Measurements from ENCODE around the gene DSCAML1. TPM values are rescaled to one million over a fixed set of nuclear protein-coding genes. Genes with fewer than 3 reads are reported as not detected.

The DSCAML1 gene
- total RNA-seq, 1 experiment from 2014 or later: 0.90 TPM

GRCh38 chr11:117557361-117557760, 239.7 kb downstream of the DSCAML1 start:
- TF ChIP-seq JUN (CRISPR knock-in tag; IDR thresholded peaks at IDR 0.05) (no peak), SMAD4 (CRISPR knock-in tag; IDR thresholded peaks at IDR 0.05) (no peak), ELF4 (CRISPR knock-in tag; IDR thresholded peaks at IDR 0.05; ENCODE audit: low read depth) (no peak), MLX (CRISPR knock-in tag; IDR thresholded peaks at IDR 0.05) (no peak), NFATC4 (CRISPR knock-in tag; IDR thresholded peaks at IDR 0.05) (no peak), NR2C2 (CRISPR knock-in tag; IDR thresholded peaks at IDR 0.05) (no peak), ESRRA (CRISPR knock-in tag; IDR thresholded peaks at IDR 0.05; ENCODE audit: borderline replicate concordance) (no peak), CBFB (CRISPR knock-in tag; IDR thresholded peaks at IDR 0.05; ENCODE audit: low read depth) (no peak), E2F4 (CRISPR knock-in tag; IDR thresholded peaks at IDR 0.05; ENCODE audit: borderline replicate concordance, low read depth) (no peak), CDX4 (CRISPR knock-in tag; IDR thresholded peaks at IDR 0.05; ENCODE audit: borderline replicate concordance) (no peak), ZNF281 (CRISPR knock-in tag; IDR thresholded peaks at IDR 0.05) (no peak), ZNF532 (CRISPR knock-in tag; IDR thresholded peaks at IDR 0.05; ENCODE audit: borderline replicate concordance) (no peak), PREB (CRISPR knock-in tag; IDR thresholded peaks at IDR 0.05; ENCODE audit: borderline replicate concordance) (no peak), ZNF512 (CRISPR knock-in tag; IDR thresholded peaks at IDR 0.05; ENCODE audit: borderline replicate concordance) (no peak), ZSCAN18 (CRISPR knock-in tag; IDR thresholded peaks at IDR 0.05) (no peak), ZNF396 (CRISPR knock-in tag; IDR thresholded peaks at IDR 0.05; ENCODE audit: borderline replicate concordance) (no peak), E2F5 (CRISPR knock-in tag; IDR thresholded peaks at IDR 0.05) (no peak), TEAD1 (CRISPR knock-in tag; IDR thresholded peaks at IDR 0.05) (no peak), ERG (CRISPR knock-in tag; IDR thresholded peaks at IDR 0.05) (no peak)
- ChIA-PET POLR2A (no interaction called here), CTCF (interaction anchor here (0.8 kb wide), 1 partner anchor 131 kb away, joined by 3 read pairs; no protein-coding TSS in a partner anchor)
- peaks cover 3% of the 10 kb centered on the region; the same call in 1 of the 2 replicates for H3K27me3 Mint-ChIP-seq (ENCODE audit: low read depth)
- ATAC-seq (no peak), DNase-seq (ENCODE audit: low spot score) (no peak)
- no peaks in the 10 kb centered on the region for H3K9me3 Mint-ChIP-seq
- H3K36me3 Mint-ChIP-seq: no peaks in the 10 kb centered on the region
- no peak overlapping the region for H3K4me3 Mint-ChIP-seq
- peaks cover 31% of the 10 kb centered on the region for H3K4me1 Mint-ChIP-seq
- no peak overlapping the region for H3K27ac Mint-ChIP-seq
